Measurements from ENCODE around the gene GNS.

- TF ChIP-seq FOXA1 (IDR thresholded peaks at IDR 0.05) (no peak), FOXM1 (IDR thresholded peaks at IDR 0.05; ENCODE audit: borderline replicate concordance) (no peak)
Measured at GRCh38 chr12:64666054-64666914, 92.9 kb downstream of the GNS start.

All from HEK293T (cell line).